Suprapubic skin (tissue), 4 donors: Measurements from ENCODE around the gene CCDC182. TPM values are rescaled to one million over a fixed set of nuclear protein-coding genes. Genes with fewer than 3 reads are reported as not detected.

Source experiments
- DNase-seq, 2 donors: peaks; one replicate each; pipeline ENCODE4 v3.0.0-alpha.2; 2019; ENCODE audit warnings: low spot score in 2 of 2
- H3K27ac ChIP-seq: fragments of 200-600 bp; sonication (generic); one replicate; pipeline ENCODE4 v1.5.1; 2019
- H3K27me3 ChIP-seq: fragments of 200-600 bp; sonication (generic); one replicate; pipeline ENCODE4 v1.5.1; 2019
- H3K36me3 ChIP-seq: fragments of 200-600 bp; sonication (generic); one replicate; pipeline ENCODE4 v1.5.1; 2019
- H3K4me1 ChIP-seq: fragments of 200-600 bp; sonication (generic); one replicate; pipeline ENCODE4 v1.5.1; 2019
- H3K4me3 ChIP-seq: fragments of 200-600 bp; sonication (generic); one replicate; pipeline ENCODE4 v1.5.1; 2019; ENCODE audit warnings: mild to moderate bottlenecking
- H3K9me3 ChIP-seq: fragments of 200-600 bp; sonication (generic); one replicate; pipeline ENCODE4 v1.5.1; 2019
- CTCF ChIP-seq, 2 donors: fragments of 200-600 bp in 1 of 2; fragments of 450-650 bp in 1 of 2; sonication (generic) in 1 of 2; IDR thresholded peaks; one replicate each; pipeline ENCODE4 v1.5.1; 2016 to 2019; ENCODE audit warnings: antibody characterized with exemption in 2 of 2, mild to moderate bottlenecking in 1 of 2, moderate library complexity in 1 of 2
- EP300 ChIP-seq: sonication (generic); formaldehyde crosslinking; IDR thresholded peaks from one replicate; pipeline ENCODE4 v1.6.1; 2017; ENCODE audit warnings: antibody characterized with exemption
- POLR2A ChIP-seq, 2 donors: fragments of 450-650 bp; IDR thresholded peaks; one replicate each; pipeline ENCODE4 v1.6.1; 2017; ENCODE audit warnings: antibody characterized with exemption in 2 of 2, mild to moderate bottlenecking in 2 of 2, moderate library complexity in 2 of 2
- POLR2AphosphoS5 ChIP-seq, 3 donors: sonication (generic); formaldehyde crosslinking; IDR thresholded peaks; one replicate each; pipeline ENCODE4 v1.6.1; 2017; ENCODE audit warnings: antibody characterized with exemption in 3 of 3
- WGBS: methylation state at CpG from one replicate; pipeline ENCODE4 v1.1.5; 2018; 5-methylcytosine and 5-hydroxymethylcytosine counted together
- total RNA-seq, 4 donors: library from RNA; depleted of rRNA; stranded (reverse); fragments of >200 nt; gene quantifications; one replicate each; pipeline ENCODE4 v1.1.0, GENCODE V29; 2016

The CCDC182 gene
- total RNA-seq, 4 donors from 2014 or later: not detected

GRCh38 chr17:57721967-57722703 lies 23.0 kb downstream of the CCDC182 start:
- no peaks in the 10 kb centered on the region for H3K9me3 ChIP-seq
- no peaks in the 10 kb centered on the region for H3K36me3 ChIP-seq
- H3K27me3 ChIP-seq: peaks cover 2% of the 10 kb centered on the region
- DNase-seq: peak in 1 of 2 donors; percentile 3
- no peak overlapping the region for H3K27ac ChIP-seq
- 94% methylated on average over 3 of the region's 3 CpGs for WGBS
- TF ChIP-seq POLR2AphosphoS5 (IDR thresholded peaks at IDR 0.05): no peak
- no peak for TF ChIP-seq EP300
- TF ChIP-seq CTCF (IDR thresholded peaks at IDR 0.05): no peak
- TF ChIP-seq POLR2A (IDR thresholded peaks at IDR 0.05): no peak
- H3K4me1 ChIP-seq: no peaks in the 10 kb centered on the region
- H3K4me3 ChIP-seq: no peak overlapping the region

- no peaks in the 10 kb centered on the region for H3K9me3 ChIP-seq
- DNase-seq: peak in 1 of 2 donors; percentile 31
- TF ChIP-seq POLR2AphosphoS5 (IDR thresholded peaks at IDR 0.05) (no peak), POLR2A (IDR thresholded peaks at IDR 0.05) (no peak), CTCF (IDR thresholded peaks at IDR 0.05) (no peak), EP300 (no peak)
- H3K4me1 ChIP-seq: no peaks in the 10 kb centered on the region
- no peak overlapping the region for H3K27ac ChIP-seq
- no peaks in the 10 kb centered on the region for H3K36me3 ChIP-seq
- H3K27me3 ChIP-seq: peaks cover 8% of the 10 kb centered on the region
- H3K4me3 ChIP-seq: no peak overlapping the region
- WGBS: 72% methylated on average over 2 of the region's 2 CpGs
Measured at GRCh38 chr17:57720386-57721035, 24.6 kb downstream of the CCDC182 start.

GRCh38 chr17:57718878-57719277 lies 26.2 kb downstream of the CCDC182 start:
- Histone ChIP-seq H3K9me3 (no peaks in the 10 kb centered on the region), H3K27me3 (peaks cover 23% of the 10 kb centered on the region), H3K4me3 (no peak overlapping the region), H3K27ac (no peak overlapping the region), H3K36me3 (no peaks in the 10 kb centered on the region), H3K4me1 (no peaks in the 10 kb centered on the region)
- peak in 1 of 2 donors; percentile 30 for DNase-seq
- WGBS: 81% methylated on average over 8 of the region's 8 CpGs
- TF ChIP-seq POLR2A (IDR thresholded peaks at IDR 0.05): no peak
- no peak for TF ChIP-seq CTCF (IDR thresholded peaks at IDR 0.05)

GRCh38 chr17:57715981-57716380 lies 29.1 kb downstream of the CCDC182 start:
- no peaks in the 10 kb centered on the region for H3K4me1 ChIP-seq
- H3K4me3 ChIP-seq: no peak overlapping the region
- H3K27ac ChIP-seq: no peak overlapping the region
- DNase-seq: no peak
- TF ChIP-seq POLR2A (IDR thresholded peaks at IDR 0.05): no peak
- no peak for TF ChIP-seq POLR2AphosphoS5 (IDR thresholded peaks at IDR 0.05)
- no peak for TF ChIP-seq CTCF (IDR thresholded peaks at IDR 0.05)
- no peak for TF ChIP-seq EP300
- no peaks in the 10 kb centered on the region for H3K9me3 ChIP-seq
- H3K27me3 ChIP-seq: peaks cover 35% of the 10 kb centered on the region
- H3K36me3 ChIP-seq: no peaks in the 10 kb centered on the region
- 93% methylated on average over 1 of the region's 1 CpG for WGBS

- TF ChIP-seq CTCF (IDR thresholded peaks at IDR 0.05): no peak
- no peak for TF ChIP-seq POLR2A (IDR thresholded peaks at IDR 0.05)
- no peak for TF ChIP-seq POLR2AphosphoS5 (IDR thresholded peaks at IDR 0.05)
- TF ChIP-seq EP300: no peak
- Histone ChIP-seq H3K27me3 (peaks cover 35% of the 10 kb centered on the region), H3K27ac (no peak overlapping the region), H3K4me1 (no peaks in the 10 kb centered on the region), H3K9me3 (no peaks in the 10 kb centered on the region), H3K36me3 (no peaks in the 10 kb centered on the region), H3K4me3 (no peak overlapping the region)
- 36% methylated on average over 5 of the region's 7 CpGs for whole genome bisulfite sequencing
- DNase-seq: no peak
Measured at GRCh38 chr17:57714665-57715180, 30.4 kb downstream of the CCDC182 start.
